Liver (tissue), 9 donors: Measurements from ENCODE around the gene LRRFIP2. TPM values are rescaled to one million over a fixed set of nuclear protein-coding genes. Genes with fewer than 3 reads are reported as not detected.
A peak's percentile ranks its signal among the peaks of the same experiment; 100 is the strongest.

ENCODE experiments used
- DNase-seq: peaks from one replicate; pipeline ENCODE4 v3.0.0-alpha.2; 2017; ENCODE audit warnings: low spot score
- H3K27ac ChIP-seq, 2 donors: one replicate each; pipeline ENCODE4 v1.7.0; 2013; ENCODE audit warnings: inconsistent platforms in 2 of 2, low read length in 2 of 2, control low read depth in 1 of 2, low read depth in 1 of 2, mild to moderate bottlenecking in 1 of 2
- H3K27me3 ChIP-seq, 4 donors: one replicate each; pipeline versions ENCODE4 v1.6.1 to v1.7.0; 2013; ENCODE audit warnings: low read length in 3 of 4, inconsistent platforms in 1 of 4, mild to moderate bottlenecking in 1 of 4, moderate library complexity in 1 of 4; ENCODE audit not compliant: control insufficient read depth in 4 of 4, insufficient read depth in 4 of 4
- H3K36me3 ChIP-seq, 4 donors: one replicate each; pipeline versions ENCODE4 v1.6.1 to v1.7.0; 2013; ENCODE audit warnings: low read length in 3 of 4, mild to moderate bottlenecking in 3 of 4, low read depth in 1 of 4, moderate library complexity in 1 of 4; ENCODE audit not compliant: control insufficient read depth in 4 of 4, insufficient read depth in 3 of 4
- H3K4me1 ChIP-seq, 4 donors: one replicate each; pipeline versions ENCODE4 v1.6.1 to v1.7.0; 2013; ENCODE audit warnings: low read length in 3 of 4, mild to moderate bottlenecking in 3 of 4, moderate library complexity in 1 of 4; ENCODE audit not compliant: control insufficient read depth in 4 of 4, insufficient read depth in 4 of 4
- H3K4me3 ChIP-seq, 3 donors: one replicate each; pipeline versions ENCODE4 v1.6.1 to v1.7.0; 2013; ENCODE audit warnings: low read length in 3 of 3, control low read depth in 1 of 3, low read depth in 1 of 3, mild to moderate bottlenecking in 1 of 3
- H3K9ac ChIP-seq, 2 donors: one replicate each; pipeline ENCODE4 v1.7.0; 2013; ENCODE audit warnings: low read length in 2 of 2, mild to moderate bottlenecking in 2 of 2, moderate library complexity in 2 of 2, control low read depth in 1 of 2, low read depth in 1 of 2
- H3K9me3 ChIP-seq, 4 donors: one replicate each; pipeline versions ENCODE4 v1.6.1 to v1.7.0; 2013; ENCODE audit warnings: low read length in 3 of 4; ENCODE audit not compliant: control insufficient read depth in 4 of 4
- EGR1 ChIP-seq, 2 donors: IDR thresholded peaks; 2 replicates each; pipeline ENCODE4 v1.6.1; 2016 to 2018; ENCODE audit warnings: antibody characterized with exemption in 2 of 2, low read depth in 2 of 2
- FOXA2 ChIP-seq: IDR thresholded peaks from 2 replicates; pipeline ENCODE4 v1.6.1; 2016; ENCODE audit warnings: antibody characterized with exemption
- GABPA ChIP-seq, 2 donors: IDR thresholded peaks in 1 of 2; conservative IDR thresholded peaks in 1 of 2; 2 replicates each; pipeline ENCODE4 v1.6.1; 2016; ENCODE audit warnings: antibody characterized with exemption in 2 of 2, mild to moderate bottlenecking in 1 of 2, moderate library complexity in 1 of 2
- HNF4G ChIP-seq: IDR thresholded peaks from 2 replicates; pipeline ENCODE4 v1.6.1; 2016; ENCODE audit warnings: antibody characterized with exemption
- MAX ChIP-seq: IDR thresholded peaks from 2 replicates; pipeline ENCODE4 v1.6.1; 2016; ENCODE audit warnings: antibody characterized with exemption
- RAD21 ChIP-seq, 2 donors: IDR thresholded peaks; 2 replicates each; pipeline ENCODE4 v1.6.1; 2016; ENCODE audit warnings: antibody characterized with exemption in 2 of 2, mild to moderate bottlenecking in 2 of 2
- REST ChIP-seq: IDR thresholded peaks from 2 replicates; pipeline ENCODE4 v1.6.1; 2016; ENCODE audit warnings: antibody characterized with exemption, mild to moderate bottlenecking
- RXRA ChIP-seq, 2 donors: IDR thresholded peaks; 2 replicates each; pipeline ENCODE4 v1.6.1; 2017 to 2018; ENCODE audit warnings: antibody characterized with exemption in 2 of 2, mild to moderate bottlenecking in 1 of 2
- SP1 ChIP-seq: IDR thresholded peaks from 2 replicates; pipeline ENCODE4 v1.6.1; 2018; ENCODE audit warnings: antibody characterized with exemption, mild to moderate bottlenecking
- TAF1 ChIP-seq: conservative IDR thresholded peaks from 2 replicates; pipeline ENCODE4 v1.6.1; 2016; ENCODE audit warnings: antibody characterized with exemption, mild to moderate bottlenecking
- ZBTB33 ChIP-seq: IDR thresholded peaks from 2 replicates; pipeline ENCODE4 v1.6.1; 2016; ENCODE audit warnings: antibody characterized with exemption
- WGBS: extraction: QIAGEN DNeasy Blood & Tissue Kit; methylation state at CpG from one replicate; pipeline ENCODE4 v1.1.7; 2013; 5-methylcytosine and 5-hydroxymethylcytosine counted together
- polyA plus RNA-seq, 2 donors: library from polyadenylated mRNA; stranded (reverse) in 1 of 2; unstranded in 1 of 2; fragments of 200-250 nt in 1 of 2; fragments of >200 nt in 1 of 2; fragmentation: Nextera tagmentation in 1 of 2; extraction: Ambion mirVana in 1 of 2; gene quantifications; one replicate each; pipeline versions ENCODE4 v1.2.1 to v1.2.3, GENCODE V29; 2013 to 2015
- total RNA-seq, 2 donors: library from RNA; depleted of rRNA; stranded (reverse); fragments of >200 nt; gene quantifications; one replicate each; pipeline ENCODE4 v1.2.3, GENCODE V29; 2014
- donor health status: healthy.
- donor health status: healthy.
- donor health status: healthy.
- donor health status: healthy.
- donor health status: healthy.

LRRFIP2 gene
- total and polyA plus RNA-seq, 4 donors, result 22.6 to 56.9 (median 39.8) TPM

GRCh38 chr3:37032961-37033360 is 141.4 kb downstream of the LRRFIP2 start:
- Histone ChIP-seq H3K4me1 (peaks cover 0 to 8% (median 6%) of the 10 kb centered on the region in 4 donors), H3K9me3 (peaks cover 0 to 6% (median under 1%) of the 10 kb centered on the region in 4 donors), H3K27ac (no peak overlapping the region), H3K4me3 (no peak overlapping the region), H3K27me3 (no peaks in the 10 kb centered on the region), H3K36me3 (peaks cover 5 to 29% (median 19%) of the 10 kb centered on the region in 4 donors), H3K9ac (no peak overlapping the region)
- DNase-seq, result no peak
- TF ChIP-seq REST (no peak), RAD21 (IDR thresholded peaks at IDR 0.05) (no peak), MAX (no peak), HNF4G (no peak), EGR1 (IDR thresholded peaks at IDR 0.05; ENCODE audit: low read depth in 2 of 2) (no peak), ZBTB33 (no peak), SP1 (no peak), FOXA2 (no peak)
- WGBS, result 87% methylated on average over 10 of the region's 10 CpGs

GRCh38 chr3:37031096-37031682 is 143.2 kb downstream of the LRRFIP2 start:
- H3K27me3 ChIP-seq, result no peaks in the 10 kb centered on the region
- TF ChIP-seq RXRA (IDR thresholded peaks at IDR 0.05), result peak; percentile 33 to 37
- no peak for TF ChIP-seq GABPA (IDR thresholded peaks at IDR 0.05 in 1 of 2, conservative IDR thresholded peaks at IDR 0.05 in 1 of 2)
- DNase-seq, result no peak
- peak overlapping the region in 1 of 2 donors; percentile 12 for H3K27ac ChIP-seq
- 85% methylated on average over 7 of the region's 7 CpGs for WGBS
- peaks cover 5 to 30% (median 15%) of the 10 kb centered on the region in 4 donors for H3K36me3 ChIP-seq
- no peak overlapping the region for H3K4me3 ChIP-seq
- H3K9me3 ChIP-seq, result peaks cover 0 to 3% (median under 1%) of the 10 kb centered on the region in 4 donors
- H3K9ac ChIP-seq, result no peak overlapping the region
- peaks cover 0 to 8% (median 6%) of the 10 kb centered on the region in 4 donors for H3K4me1 ChIP-seq

GRCh38 chr3:37030588-37030987 is 143.8 kb downstream of the LRRFIP2 start:
- no peak overlapping the region for H3K27ac ChIP-seq

More at GRCh38 chr3:37030588-37030987, 143.8 kb downstream of the LRRFIP2 start:
- TF ChIP-seq TAF1, result no peak
- no peak for TF ChIP-seq SP1
- no peak for TF ChIP-seq FOXA2
- Histone ChIP-seq H3K9ac (no peak overlapping the region), H3K9me3 (no peaks in the 10 kb centered on the region), H3K4me3 (no peak overlapping the region), H3K36me3 (peaks cover 7 to 36% (median 17%) of the 10 kb centered on the region in 4 donors), H3K4me1 (peaks cover 0 to 8% (median 6%) of the 10 kb centered on the region in 4 donors), H3K27me3 (no peaks in the 10 kb centered on the region)
- 68% methylated on average over 3 of the region's 3 CpGs for WGBS
- DNase-seq, result no peak
